Spleen (tissue), 11 donors: Measurements from ENCODE around the gene HDAC4. TPM values are rescaled to one million over a fixed set of nuclear protein-coding genes. Genes with fewer than 3 reads are reported as not detected.
A peak's percentile ranks its signal among the peaks of the same experiment; 100 is the strongest.

Source experiments
- DNase-seq: peaks from one replicate; pipeline ENCODE4 v3.0.0-alpha.2; 2020
- H3K27ac ChIP-seq, 8 donors: fragments of 200-600 bp; sonication (generic) in 7 of 8; 1 replicate in 4 of 8; 2 replicates in 4 of 8; pipeline versions ENCODE4 v1.5.0 to v1.8.0; 2016 to 2021; ENCODE audit warnings: inconsistent platforms in 4 of 8, mild to moderate bottlenecking in 4 of 8, moderate library complexity in 1 of 8
- H3K27me3 ChIP-seq, 7 donors: fragments of 200-600 bp; sonication (generic) in 6 of 7; replicated peaks in 1 of 7; 1 replicate in 4 of 7; 2 replicates in 3 of 7; pipeline versions ENCODE4 v1.5.0 to v1.8.0; 2016 to 2021; ENCODE audit warnings: inconsistent platforms in 3 of 7, mild to moderate bottlenecking in 1 of 7
- H3K36me3 ChIP-seq, 6 donors: fragments of 200-600 bp; sonication (generic) in 5 of 6; 1 replicate in 4 of 6; 2 replicates in 2 of 6; pipeline versions ENCODE4 v1.5.0 to v1.8.0; 2016 to 2021; ENCODE audit warnings: inconsistent platforms in 2 of 6
- H3K4me1 ChIP-seq, 6 donors: fragments of 200-600 bp; sonication (generic) in 5 of 6; 1 replicate in 3 of 6; 2 replicates in 3 of 6; pipeline versions ENCODE4 v1.5.0 to v1.8.0; 2016 to 2021; ENCODE audit warnings: inconsistent platforms in 3 of 6
- H3K4me3 ChIP-seq, 8 donors: fragments of 200-600 bp; sonication (generic) in 7 of 8; 1 replicate in 4 of 8; 2 replicates in 4 of 8; pipeline versions ENCODE4 v1.5.0 to v1.8.0; 2016 to 2021; ENCODE audit warnings: inconsistent platforms in 4 of 8, mild to moderate bottlenecking in 4 of 8, moderate library complexity in 2 of 8
- H3K9me3 ChIP-seq, 8 donors: fragments of 200-600 bp; sonication (generic) in 7 of 8; 1 replicate in 4 of 8; 2 replicates in 4 of 8; pipeline versions ENCODE4 v1.5.0 to v1.8.0; 2016 to 2021; ENCODE audit warnings: inconsistent platforms in 4 of 8
- CTCF ChIP-seq, 11 experiments: fragments of 200-600 bp in 7 of 11; fragments of 450-650 bp in 4 of 11; sonication (generic) in 4 of 11; IDR thresholded peaks in 8 of 11; conservative IDR thresholded peaks in 3 of 11; 1 replicate in 7 of 11; 2 replicates in 4 of 11; pipeline versions ENCODE4 v1.4.0 to v1.8.0; 2016 to 2021; ENCODE audit warnings: antibody characterized with exemption in 11 of 11, inconsistent platforms in 4 of 11, mild to moderate bottlenecking in 1 of 11
- POLR2A ChIP-seq, 3 donors: fragments of 450-650 bp; IDR thresholded peaks; one replicate each; pipeline ENCODE4 v1.5.1; 2017; ENCODE audit warnings: antibody characterized with exemption in 3 of 3, mild to moderate bottlenecking in 1 of 3
- POLR2AphosphoS5 ChIP-seq, 3 donors: sonication (generic); formaldehyde crosslinking; IDR thresholded peaks; one replicate each; pipeline ENCODE4 v1.5.1; 2017; ENCODE audit warnings: antibody characterized with exemption in 3 of 3
- WGBS, 5 donors: extraction: QIAGEN DNeasy Blood & Tissue Kit in 3 of 5; methylation state at CpG; one replicate each; pipeline versions ENCODE4 v1.1.5 to v1.1.7; 2013 to 2018; 5-methylcytosine and 5-hydroxymethylcytosine counted together
- intact Hi-C: fragments of 100-400 bp; cut with DNase I; formaldehyde crosslinking; loops from one replicate; pipeline ENCODE4 v1.15.0; 2023; ENCODE audit warnings: low total_unique reads
- polyA plus RNA-seq, 3 donors: library from polyadenylated mRNA; stranded (reverse); fragments of 200-250 nt; gene quantifications; one replicate each; pipeline ENCODE4 v1.2.1, GENCODE V29; 2013
- total RNA-seq, 7 donors: library from RNA; depleted of rRNA in 3 of 7; stranded (reverse); fragments of >200 nt in 3 of 7; fragmentation: NEBNext Ultra II Directional in 4 of 7; extraction: Animal tissue kit (Norgen Biotek cat#: 25700) in 4 of 7; gene quantifications; one replicate each; pipeline versions ENCODE4 v1.1.0 to v1.2.1, GENCODE V29; 2016 to 2021
- donor health status: healthy with polysubstance abuse.
- donor health status: DM: no; HTN: no; CAD: no; lungs with moderate emphysema.
- donor health status: DM: no; HTN: no; CAD: no.
- donor health status: Bipolar disorder and iron deficiency.
- donor health status: healthy.
- donor health status: DM: no; HTN: no; CAD: no.
- donor health status: DM: yes; HTN: yes; CAD: no.

The HDAC4 gene
- total and polyA plus RNA-seq, 10 donors, result 3.2 to 122 (median 69.5) TPM

- intact Hi-C loops, result no loop called here
- Histone ChIP-seq H3K4me3 (no peak overlapping the region), H3K27me3 (no peaks in the 10 kb centered on the region), H3K27ac (no peak overlapping the region), H3K9me3 (no peaks in the 10 kb centered on the region), H3K36me3 (peaks cover 0 to 5% (median 0%) of the 10 kb centered on the region in 6 donors), H3K4me1 (peaks cover 22 to 98% (median 75%) of the 10 kb centered on the region in 6 donors)
- peak; percentile 79 for DNase-seq
- TF ChIP-seq POLR2A (IDR thresholded peaks at IDR 0.05) (no peak), CTCF (IDR thresholded peaks at IDR 0.05 in 8 of 11, conservative IDR thresholded peaks at IDR 0.05 in 3 of 11) (no peak), POLR2AphosphoS5 (IDR thresholded peaks at IDR 0.05) (peak in 1 of 3 donors; percentile 43)
- 87 to 93% (median 89%) methylated on average over 19 to 30 of the region's 30 CpGs for WGBS, 5 donors
These were observed 109.1 kb downstream of the HDAC4 start for GRCh38 chr2:239291475-239292350.

GRCh38 chr2:239290618-239291474, 110.0 kb downstream of the HDAC4 start:
- peak; percentile 73 for DNase-seq
- no peaks in the 10 kb centered on the region for H3K27me3 ChIP-seq
- no peak overlapping the region for H3K4me3 ChIP-seq
- peaks cover 18 to 98% (median 75%) of the 10 kb centered on the region in 6 donors for H3K4me1 ChIP-seq
- no peaks in the 10 kb centered on the region for H3K9me3 ChIP-seq
- TF ChIP-seq POLR2AphosphoS5 (IDR thresholded peaks at IDR 0.05), result peak in 1 of 3 donors; percentile 0
- no peak for TF ChIP-seq CTCF (IDR thresholded peaks at IDR 0.05 in 8 of 11, conservative IDR thresholded peaks at IDR 0.05 in 3 of 11)
- no peak for TF ChIP-seq POLR2A (IDR thresholded peaks at IDR 0.05)
- 94 to 96% (median 95%) methylated on average over 39 of the region's 39 CpGs for WGBS, 5 donors
- H3K27ac ChIP-seq, result no peak overlapping the region
- intact Hi-C loops, result no loop called here
- peaks cover 0 to 5% (median 0%) of the 10 kb centered on the region in 6 donors for H3K36me3 ChIP-seq

- 42 to 66% (median 53%) methylated on average over 6 of the region's 6 CpGs for WGBS, 5 donors
- peak overlapping the region; percentile 22 to 84 (median 64) for H3K27ac ChIP-seq
- H3K4me1 ChIP-seq, result peaks cover 26 to 100% (median 79%) of the 10 kb centered on the region in 6 donors
- intact Hi-C loops, result no loop called here
- peak; percentile 74 for DNase-seq
- H3K9me3 ChIP-seq, result no peaks in the 10 kb centered on the region
- TF ChIP-seq CTCF (IDR thresholded peaks at IDR 0.05 in 8 of 11, conservative IDR thresholded peaks at IDR 0.05 in 3 of 11) (no peak), POLR2AphosphoS5 (IDR thresholded peaks at IDR 0.05) (no peak), POLR2A (IDR thresholded peaks at IDR 0.05) (no peak)
- no peaks in the 10 kb centered on the region for H3K27me3 ChIP-seq
- H3K4me3 ChIP-seq, result no peak overlapping the region
- H3K36me3 ChIP-seq, result peaks cover 0 to 5% (median 0%) of the 10 kb centered on the region in 6 donors
These were observed 111.3 kb downstream of the HDAC4 start for GRCh38 chr2:239289545-239289944.
